HepG2 (cell line): ENCODE results near the gene POLR2M. TPM values are rescaled to one million over a fixed set of nuclear protein-coding genes. Genes with fewer than 3 reads are reported as not detected.

Experiments used
- ATAC-seq: fragments of 200-7000 bp; cut with Tn5 transposase; 3 replicates; pipeline ENCODE4 v1.9.1; 2020; ENCODE audit warnings: mild to moderate bottlenecking, moderate library complexity
- BruUV-seq: library from RNA; stranded (reverse); fragments of 400-500 nt; replicated peaks from 2 replicates; lab custom pipeline; 2021; lab: Mats Ljungman, UMichigan
- CTCF ChIA-PET: fragments of 300-600 bp; formaldehyde crosslinking; extraction: SDS; loops from one replicate; lab custom pipeline; 2021; ENCODE audit warnings: low total read pairs, inconsistent platforms, low intra/inter-chr PET ratio; lab: Yijun Ruan, JAX
- POLR2A ChIA-PET: fragments of 350-600 bp; sonication (Branson Sonifier 250); formaldehyde crosslinking; loops from one replicate; lab custom pipeline; 2020; ENCODE audit warnings: antibody characterized with exemption, inconsistent platforms; lab: Yijun Ruan, JAX
- DNase-seq: peaks from one replicate; pipeline ENCODE4 v3.0.0-alpha.2; 2015; ENCODE audit warnings: low spot score
- FAIRE-seq: peaks from 3 replicates; lab custom pipeline; 2011; peaks lifted over from hg19 to GRCh38; lab: Jason Lieb, UNC
- H2AFZ ChIP-seq: one replicate; pipeline ENCODE4 v1.6.1; 2011; ENCODE audit warnings: low read length, inconsistent platforms
- H3K27ac ChIP-seq: fragments of 300-600 bp; 3 replicates; pipeline ENCODE4 v1.8.0; 2011; ENCODE audit warnings: mixed run types, mild to moderate bottlenecking, mixed read lengths, low read length, inconsistent platforms; ENCODE audit not compliant: insufficient read depth; ENCODE audit errors: extremely low read length
- H3K27me3 ChIP-seq, 2 experiments: fragments of 200-600 bp in 1 of 2; 2 replicates in 1 of 2; 3 replicates in 1 of 2; pipeline versions ENCODE4 v1.6.0 to v1.8.0; 2011; ENCODE audit warnings: low read length in 2 of 2, mild to moderate bottlenecking in 2 of 2, moderate library complexity in 2 of 2, inconsistent platforms in 1 of 2; ENCODE audit not compliant: insufficient read depth in 2 of 2, control insufficient read depth in 1 of 2
- H3K36me3 ChIP-seq, 2 experiments: fragments of 200-600 bp in 1 of 2; replicated peaks in 1 of 2; 2 replicates in 1 of 2; 3 replicates in 1 of 2; pipeline versions ENCODE4 v1.5.1 to v1.8.0; 2011; ENCODE audit warnings: low read length in 2 of 2, inconsistent platforms in 1 of 2; ENCODE audit not compliant: insufficient read depth in 2 of 2, control insufficient read depth in 1 of 2
- H3K4me1 ChIP-seq: 2 replicates; pipeline ENCODE4 v1.5.1; 2012; ENCODE audit warnings: low read length, inconsistent platforms; ENCODE audit not compliant: insufficient read depth
- H3K4me2 ChIP-seq: 2 replicates; pipeline ENCODE4 v1.6.0; 2011; ENCODE audit warnings: low read depth, low read length, inconsistent platforms
- H3K4me3 ChIP-seq, 3 experiments: fragments of 200-600 bp in 1 of 3; sonication (generic), shearing (Covaris generic) in 1 of 3; replicated peaks in 1 of 3; 2 replicates each; pipeline ENCODE4 v1.5.1; 2011 to 2016; ENCODE audit warnings: low read length in 3 of 3, inconsistent platforms in 2 of 3, low read depth in 2 of 3, mild to moderate bottlenecking in 2 of 3, control low read depth in 1 of 3, mixed read lengths in 1 of 3; ENCODE audit not compliant: insufficient read depth in 1 of 3
- H3K79me2 ChIP-seq: one replicate; pipeline ENCODE4 v1.6.1; 2011; ENCODE audit warnings: low read length, inconsistent platforms; ENCODE audit not compliant: insufficient read depth
- H3K9ac ChIP-seq: 2 replicates; pipeline ENCODE4 v1.6.0; 2011; ENCODE audit warnings: mild to moderate bottlenecking, low read depth, low read length, inconsistent platforms; ENCODE audit not compliant: insufficient read depth
- H3K9me3 ChIP-seq: 2 replicates; pipeline ENCODE4 v1.5.1; 2012; ENCODE audit warnings: mild to moderate bottlenecking, low read length
- H4K20me1 ChIP-seq: 2 replicates; pipeline ENCODE4 v1.6.0; 2011; ENCODE audit warnings: inconsistent platforms, mild to moderate bottlenecking, low read length, moderate library complexity; ENCODE audit not compliant: insufficient read depth
- ATF1 ChIP-seq: IDR thresholded peaks from 2 replicates; pipeline ENCODE4 v1.6.1; 2016; ENCODE audit warnings: mild to moderate bottlenecking, control low read depth
- CAMTA2 ChIP-seq: sonication (generic); formaldehyde crosslinking; IDR thresholded peaks from 2 replicates; pipeline ENCODE4 v1.4.0; 2020; ENCODE audit warnings: mild to moderate bottlenecking, missing genetic modification reagents, borderline replicate concordance
- CBX1 ChIP-seq: IDR thresholded peaks from one replicate; pipeline ENCODE4 v1.6.1; 2016; ENCODE audit warnings: antibody characterized with exemption, low read depth
- SNRNP70 ChIP-seq: fragments of 200-400 bp; formaldehyde crosslinking; IDR thresholded peaks from 2 replicates; pipeline ENCODE4 v1.6.1; 2017; ENCODE audit warnings: mild to moderate bottlenecking, low read depth, low read length, moderate library complexity
- ZNF232 ChIP-seq: sonication (generic); formaldehyde crosslinking; IDR thresholded peaks from 2 replicates; pipeline ENCODE4 v1.4.0; 2020; ENCODE audit warnings: missing genetic modification reagents, borderline replicate concordance
- ZNF263 ChIP-seq: sonication (generic); formaldehyde crosslinking; IDR thresholded peaks from 2 replicates; pipeline ENCODE4 v1.4.0; 2020; ENCODE audit warnings: missing genetic modification reagents
- ZNF512 ChIP-seq: sonication (generic); formaldehyde crosslinking; IDR thresholded peaks from 2 replicates; pipeline ENCODE4 v1.4.0; 2020; ENCODE audit warnings: mild to moderate bottlenecking, missing genetic modification reagents
- ZNF737 ChIP-seq: sonication (generic); formaldehyde crosslinking; IDR thresholded peaks from 2 replicates; pipeline ENCODE4 v1.5.0; 2020; ENCODE audit warnings: missing genetic modification reagents, mild to moderate bottlenecking, borderline replicate concordance
- whole genome bisulfite sequencing: methylation state at CpG from one replicate; pipeline ENCODE4 v1.1.6; 2017; ENCODE audit warnings: low lambda C conversion rate; 5-methylcytosine and 5-hydroxymethylcytosine counted together
- in situ Hi-C: cut with HindIII; loops from 2 replicates; pipeline ENCODE4 v1.10.0; 2017; ENCODE audit warnings: low pct_unique_long_range_greater_than_20kb; ENCODE audit not compliant: extremely low pct_ligation_motif_present
- intact Hi-C: fragments of 100-400 bp; cut with micrococcal nuclease; formaldehyde crosslinking; loops from one replicate; pipeline ENCODE4 v1.10.0; 2022; ENCODE audit not compliant: unreplicated experiment
- polyA plus RNA-seq, 8 experiments: library from polyadenylated mRNA; depleted of rRNA in 3 of 8; stranded (reverse) in 7 of 8; unstranded in 1 of 8; fragments of >200 nt; fragmentation: Illumina TruSeq in 4 of 8; extraction: Trizol in 4 of 8; gene quantifications; 2 replicates each; pipeline versions ENCODE4 v1.2.1 to v1.2.3, GENCODE V29; 2011 to 2016; ENCODE audit warnings: low read depth in 4 of 8, missing spikeins in 1 of 8, mixed read lengths in 1 of 8; ENCODE audit not compliant: insufficient read depth in 1 of 8
- total RNA-seq, 5 experiments: library from RNA; depleted of rRNA; stranded (reverse); fragments of >200 nt; fragmentation: Illumina TruSeq; extraction: Trizol; gene quantifications; 2 replicates each; pipeline ENCODE4 v1.2.3, GENCODE V29; 2016; ENCODE audit warnings: low read depth in 1 of 5
- TF ChIP-seq, protein P1 (sequence below): IDR thresholded peaks from 2 replicates; pipeline ENCODE4 v1.6.1; 2016; ENCODE audit warnings: mild to moderate bottlenecking
- TF ChIP-seq, protein P2 (sequence below): sonication (generic); formaldehyde crosslinking; IDR thresholded peaks from 2 replicates; pipeline ENCODE4 v1.4.0; 2020; ENCODE audit warnings: missing genetic modification reagents

Gene POLR2M
- total and polyA plus RNA-seq, 2 of the 13 experiments (the other 11 are each of a cell fraction or from before 2014, with no cell fraction given): 25.9 to 48.5 TPM

DNA sequence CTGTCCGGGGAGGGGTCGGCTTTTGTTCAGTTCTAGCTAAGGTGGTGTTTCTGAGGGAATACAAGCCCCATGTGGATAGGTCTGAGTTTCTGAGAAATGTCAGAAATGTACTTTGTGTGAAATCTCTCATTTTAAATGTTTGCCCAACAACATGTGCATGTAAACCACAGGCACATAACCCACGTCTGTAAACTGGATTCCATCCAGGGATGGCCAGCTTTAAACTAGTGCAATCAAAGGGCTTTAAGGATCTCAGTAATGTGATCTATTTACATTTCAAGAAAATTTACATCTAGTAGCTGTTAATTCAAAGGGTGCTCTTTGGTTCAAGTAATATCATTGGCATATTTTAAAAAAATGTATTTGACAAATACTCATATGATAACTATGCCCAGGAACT lies 52.0 kb downstream of the POLR2M start (continued):
- TF ChIP-seq ZNF737 (CRISPR knock-in tag): no peak
- no peak for TF ChIP-seq ZNF232 (CRISPR knock-in tag)

DNA sequence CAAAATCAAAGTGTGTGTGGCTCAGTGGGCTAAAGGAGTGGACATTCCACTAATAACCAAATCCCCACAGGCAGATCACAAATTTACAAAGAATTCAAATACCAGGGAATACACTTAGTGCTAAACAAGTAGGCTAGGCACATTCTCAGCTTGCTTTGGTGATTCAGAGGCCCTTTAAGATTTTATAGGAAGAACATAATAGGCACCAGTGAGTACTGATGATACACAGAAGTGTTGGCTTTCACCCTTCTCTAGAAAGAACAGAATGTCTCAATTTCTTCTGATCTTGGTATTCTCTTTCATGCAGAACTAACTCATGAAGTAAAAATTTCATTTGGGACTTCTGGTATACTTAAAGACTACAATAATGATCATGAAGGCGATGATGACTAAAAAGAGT lies 55.0 kb downstream of the POLR2M start:
- H3K9ac ChIP-seq: no peak overlapping the region

More for the DNA sequence above, 55.0 kb downstream of the POLR2M start:
- H3K4me1 ChIP-seq: no peaks in the 10 kb centered on the region
- ATAC-seq (no peak), FAIRE-seq (no peak), DNase-seq (no peak)
- 88% methylated on average over 1 of the region's 1 CpG for whole genome bisulfite sequencing
- no peak overlapping the region for H3K4me2 ChIP-seq
- intact Hi-C loops: no loop called here
- H3K4me3 ChIP-seq: no peak overlapping the region
- peaks cover 0 to 5% of the 10 kb centered on the region in 2 experiments; a peak in 1 of 5 replicates for H3K27me3 ChIP-seq
- H3K27ac ChIP-seq: no peak overlapping the region
- BruUV-seq: no TSS peak
- no peaks in the 10 kb centered on the region for H4K20me1 ChIP-seq
- no peaks in the 10 kb centered on the region for H3K79me2 ChIP-seq
- no peak overlapping the region for H2AFZ ChIP-seq
- ChIA-PET POLR2A (no interaction called here), CTCF (no interaction called here)
- in situ Hi-C loops: no loop called here
- TF ChIP-seq ZNF512: no peak
- TF ChIP-seq ZNF263 (CRISPR knock-in tag): no peak
- no peak for TF ChIP-seq CAMTA2 (CRISPR knock-in tag)
- TF ChIP-seq SNRNP70: no peak
- no peak for TF ChIP-seq ATF1 (CRISPR knock-in tag)
- TF ChIP-seq, protein P1, sequence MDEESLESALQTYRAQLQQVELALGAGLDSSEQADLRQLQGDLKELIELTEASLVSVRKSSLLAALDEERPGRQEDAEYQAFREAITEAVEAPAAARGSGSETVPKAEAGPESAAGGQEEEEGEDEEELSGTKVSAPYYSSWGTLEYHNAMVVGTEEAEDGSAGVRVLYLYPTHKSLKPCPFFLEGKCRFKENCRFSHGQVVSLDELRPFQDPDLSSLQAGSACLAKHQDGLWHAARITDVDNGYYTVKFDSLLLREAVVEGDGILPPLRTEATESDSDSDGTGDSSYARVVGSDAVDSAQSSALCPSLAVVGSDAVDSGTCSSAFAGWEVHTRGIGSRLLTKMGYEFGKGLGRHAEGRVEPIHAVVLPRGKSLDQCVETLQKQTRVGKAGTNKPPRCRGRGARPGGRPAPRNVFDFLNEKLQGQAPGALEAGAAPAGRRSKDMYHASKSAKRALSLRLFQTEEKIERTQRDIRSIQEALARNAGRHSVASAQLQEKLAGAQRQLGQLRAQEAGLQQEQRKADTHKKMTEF (CRISPR knock-in tag): no peak
- no peak for TF ChIP-seq CBX1
- TF ChIP-seq, protein P2, sequence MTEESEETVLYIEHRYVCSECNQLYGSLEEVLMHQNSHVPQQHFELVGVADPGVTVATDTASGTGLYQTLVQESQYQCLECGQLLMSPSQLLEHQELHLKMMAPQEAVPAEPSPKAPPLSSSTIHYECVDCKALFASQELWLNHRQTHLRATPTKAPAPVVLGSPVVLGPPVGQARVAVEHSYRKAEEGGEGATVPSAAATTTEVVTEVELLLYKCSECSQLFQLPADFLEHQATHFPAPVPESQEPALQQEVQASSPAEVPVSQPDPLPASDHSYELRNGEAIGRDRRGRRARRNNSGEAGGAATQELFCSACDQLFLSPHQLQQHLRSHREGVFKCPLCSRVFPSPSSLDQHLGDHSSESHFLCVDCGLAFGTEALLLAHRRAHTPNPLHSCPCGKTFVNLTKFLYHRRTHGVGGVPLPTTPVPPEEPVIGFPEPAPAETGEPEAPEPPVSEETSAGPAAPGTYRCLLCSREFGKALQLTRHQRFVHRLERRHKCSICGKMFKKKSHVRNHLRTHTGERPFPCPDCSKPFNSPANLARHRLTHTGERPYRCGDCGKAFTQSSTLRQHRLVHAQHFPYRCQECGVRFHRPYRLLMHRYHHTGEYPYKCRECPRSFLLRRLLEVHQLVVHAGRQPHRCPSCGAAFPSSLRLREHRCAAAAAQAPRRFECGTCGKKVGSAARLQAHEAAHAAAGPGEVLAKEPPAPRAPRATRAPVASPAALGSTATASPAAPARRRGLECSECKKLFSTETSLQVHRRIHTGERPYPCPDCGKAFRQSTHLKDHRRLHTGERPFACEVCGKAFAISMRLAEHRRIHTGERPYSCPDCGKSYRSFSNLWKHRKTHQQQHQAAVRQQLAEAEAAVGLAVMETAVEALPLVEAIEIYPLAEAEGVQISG (CRISPR knock-in tag): no peak
- no peaks in the 10 kb centered on the region for H3K36me3 ChIP-seq
- no peaks in the 10 kb centered on the region for H3K9me3 ChIP-seq
